VCaP (cell line): ENCODE measurements around the gene PHACTR3.

ENCODE experiments used
- H3K27ac ChIP-seq: fragments of 450-650 bp; 2 replicates; pipeline ENCODE4 v1.5.1; 2017
- TF ChIP-seq, protein P1 (sequence below): fragments of 450-650 bp; conservative IDR thresholded peaks from 2 replicates; pipeline ENCODE4 v1.5.1; 2017; ENCODE audit warnings: mild to moderate bottlenecking, moderate library complexity

PHACTR3 gene

GRCh38 chr20:59620860-59621505 lies 16.6 kb downstream of the PHACTR3 start:
- no peak overlapping the region for H3K27ac ChIP-seq
- TF ChIP-seq, protein P1, sequence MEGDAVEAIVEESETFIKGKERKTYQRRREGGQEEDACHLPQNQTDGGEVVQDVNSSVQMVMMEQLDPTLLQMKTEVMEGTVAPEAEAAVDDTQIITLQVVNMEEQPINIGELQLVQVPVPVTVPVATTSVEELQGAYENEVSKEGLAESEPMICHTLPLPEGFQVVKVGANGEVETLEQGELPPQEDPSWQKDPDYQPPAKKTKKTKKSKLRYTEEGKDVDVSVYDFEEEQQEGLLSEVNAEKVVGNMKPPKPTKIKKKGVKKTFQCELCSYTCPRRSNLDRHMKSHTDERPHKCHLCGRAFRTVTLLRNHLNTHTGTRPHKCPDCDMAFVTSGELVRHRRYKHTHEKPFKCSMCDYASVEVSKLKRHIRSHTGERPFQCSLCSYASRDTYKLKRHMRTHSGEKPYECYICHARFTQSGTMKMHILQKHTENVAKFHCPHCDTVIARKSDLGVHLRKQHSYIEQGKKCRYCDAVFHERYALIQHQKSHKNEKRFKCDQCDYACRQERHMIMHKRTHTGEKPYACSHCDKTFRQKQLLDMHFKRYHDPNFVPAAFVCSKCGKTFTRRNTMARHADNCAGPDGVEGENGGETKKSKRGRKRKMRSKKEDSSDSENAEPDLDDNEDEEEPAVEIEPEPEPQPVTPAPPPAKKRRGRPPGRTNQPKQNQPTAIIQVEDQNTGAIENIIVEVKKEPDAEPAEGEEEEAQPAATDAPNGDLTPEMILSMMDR = no peak

DNA sequence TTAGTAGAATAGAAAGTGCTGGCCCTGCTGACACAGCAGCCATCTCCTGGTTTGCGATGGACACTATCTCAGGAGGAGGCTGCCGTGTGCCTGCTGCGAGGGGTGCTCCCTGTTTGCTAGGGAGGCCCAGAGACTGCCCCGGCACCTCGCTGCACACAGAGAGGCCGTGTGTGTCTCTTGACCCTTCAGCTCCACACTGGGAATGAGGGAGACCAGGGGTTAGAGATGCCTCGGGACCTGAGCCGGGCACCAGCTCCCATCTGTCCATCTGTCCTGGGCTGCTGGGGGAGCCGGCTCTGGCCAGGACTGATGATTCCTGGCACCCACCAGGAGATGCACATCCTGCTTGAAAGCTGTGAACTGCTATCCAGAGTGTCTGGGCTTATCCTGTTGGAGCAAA lies 18.2 kb downstream of the PHACTR3 start:
- TF ChIP-seq, protein P1 = no peak
- H3K27ac ChIP-seq = no peak overlapping the region

GRCh38 chr20:59623133-59623532 lies 18.8 kb downstream of the PHACTR3 start:
- TF ChIP-seq, protein P1 = no peak
- no peak overlapping the region for H3K27ac ChIP-seq

DNA sequence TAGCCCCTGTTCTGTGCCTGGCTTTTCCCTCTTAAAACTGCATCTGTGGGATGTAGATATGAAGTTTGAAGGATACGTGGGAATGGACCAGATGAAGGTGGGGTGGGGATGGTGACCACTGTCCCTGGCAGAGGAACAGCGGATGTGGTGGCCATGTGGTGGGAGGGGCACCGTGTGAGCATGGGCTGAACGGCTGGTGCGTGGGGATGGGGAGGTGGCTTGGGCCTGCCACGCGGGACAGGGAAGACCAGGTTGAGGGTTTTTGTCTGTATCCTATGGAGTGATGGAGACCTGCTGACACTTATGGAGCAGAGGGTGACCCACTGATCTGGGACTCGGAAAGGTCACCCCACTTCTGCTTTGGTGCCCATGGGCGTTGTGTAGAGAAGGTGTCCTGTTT lies 19.2 kb downstream of the PHACTR3 start:
- H3K27ac ChIP-seq = no peak overlapping the region

GRCh38 chr20:59624401-59624800 lies 20.1 kb downstream of the PHACTR3 start:
- TF ChIP-seq, protein P1 = no peak
- H3K27ac ChIP-seq = no peak overlapping the region

More for the DNA sequence above, 19.2 kb downstream of the PHACTR3 start:
- TF ChIP-seq, protein P1 = no peak

- H3K27ac ChIP-seq = no peak overlapping the region
- TF ChIP-seq, protein P1 = no peak
Measured at GRCh38 chr20:59625214-59625922, 21.0 kb downstream of the PHACTR3 start.

- TF ChIP-seq, protein P1 = no peak
- H3K27ac ChIP-seq = no peak overlapping the region
Measured at GRCh38 chr20:59627298-59627697, 23.0 kb downstream of the PHACTR3 start.
